PC-3 (cell line): ENCODE measurements around the gene KCTD11. TPM values are rescaled to one million over a fixed set of nuclear protein-coding genes. Genes with fewer than 3 reads are reported as not detected.

Experiments
- ATAC-seq: fragments of 200-7000 bp; cut with Tn5 transposase; 2 replicates; pipeline ENCODE4 v1.9.1; 2020; ENCODE audit warnings: mild to moderate bottlenecking, moderate library complexity
- BruUV-seq: library from RNA; stranded (reverse); fragments of 400-500 nt; replicated peaks from 2 replicates; lab custom pipeline; 2021; lab: Mats Ljungman, UMichigan
- CTCF ChIA-PET: fragments of 300-600 bp; sonication (Branson Sonifier 250); formaldehyde crosslinking; loops from one replicate; lab custom pipeline; 2022; ENCODE audit warnings: antibody characterized with exemption; lab: Charles Lee
- POLR2A ChIA-PET: fragments of 300-600 bp; sonication (Branson Sonifier 250); formaldehyde crosslinking; loops from one replicate; lab custom pipeline; 2022; ENCODE audit warnings: antibody characterized with exemption; ENCODE audit not compliant: unreplicated experiment; lab: Charles Lee
- DNase-seq: peaks from one replicate; pipeline ENCODE4 v3.0.0-alpha.2; 2015
- H2AFZ ChIP-seq: fragments of 300-600 bp; sonication (generic); 2 replicates; pipeline ENCODE4 v1.6.0; 2016; ENCODE audit warnings: antibody characterized with exemption, low read length
- H3F3A ChIP-seq: fragments of 300-600 bp; sonication (generic); one replicate; pipeline ENCODE4 v1.6.0; 2017; ENCODE audit warnings: antibody characterized with exemption, low read length, control low read depth, mild to moderate bottlenecking; ENCODE audit not compliant: unreplicated experiment
- H3K27ac ChIP-seq: fragments of 300-600 bp; sonication (generic); 2 replicates; pipeline ENCODE4 v1.5.1; 2016; ENCODE audit warnings: mild to moderate bottlenecking, low read length
- H3K27me3 ChIP-seq: fragments of 300-600 bp; sonication (generic); 2 replicates; pipeline ENCODE4 v1.6.1; 2016; ENCODE audit warnings: low read length, mixed read lengths
- H3K36me3 ChIP-seq: fragments of 300-600 bp; sonication (generic); 2 replicates; pipeline ENCODE4 v1.6.1; 2016; ENCODE audit warnings: low read depth, mixed run types, low read length, mixed read lengths
- H3K4me1 ChIP-seq: fragments of 300-600 bp; sonication (generic); 2 replicates; pipeline ENCODE4 v1.5.1; 2016; ENCODE audit warnings: low read length; ENCODE audit not compliant: insufficient read depth
- H3K4me2 ChIP-seq: fragments of 300-600 bp; sonication (generic); 2 replicates; pipeline ENCODE4 v1.6.0; 2016; ENCODE audit warnings: low read length
- H3K4me3 ChIP-seq: fragments of 300-600 bp; sonication (generic); 2 replicates; pipeline ENCODE4 v1.5.1; 2016; ENCODE audit warnings: mild to moderate bottlenecking, low read length, mixed read lengths
- H3K79me2 ChIP-seq: fragments of 300-600 bp; sonication (generic); 2 replicates; pipeline ENCODE4 v1.6.1; 2017; ENCODE audit warnings: low read length, mixed read lengths
- H3K9ac ChIP-seq: fragments of 300-600 bp; sonication (generic); 2 replicates; pipeline ENCODE4 v1.6.0; 2016; ENCODE audit warnings: mild to moderate bottlenecking, low read length
- H3K9me2 ChIP-seq: fragments of 300-600 bp; sonication (generic); replicated peaks from 2 replicates; pipeline ENCODE4 v1.6.1; 2016; ENCODE audit warnings: mixed run types, low read length, mixed read lengths
- H3K9me3 ChIP-seq: fragments of 300-600 bp; sonication (generic); 2 replicates; pipeline ENCODE4 v1.6.1; 2016; ENCODE audit warnings: low read length, mixed read lengths
- H4K20me1 ChIP-seq: fragments of 300-600 bp; sonication (generic); 2 replicates; pipeline ENCODE4 v1.6.1; 2016; ENCODE audit warnings: low read length, mixed read lengths
- CTCF ChIP-seq: fragments of 300-600 bp; sonication (generic); conservative IDR thresholded peaks from 2 replicates; pipeline ENCODE4 v1.5.1; 2017; ENCODE audit warnings: antibody characterized with exemption, low read depth, mild to moderate bottlenecking, low read length
- EZH2 ChIP-seq: fragments of 300-600 bp; sonication (generic); IDR thresholded peaks from one replicate; pipeline ENCODE4 v1.6.1; 2017; ENCODE audit warnings: antibody characterized with exemption, mild to moderate bottlenecking, low read length; ENCODE audit not compliant: unreplicated experiment
- EZH2phosphoT487 ChIP-seq: fragments of 300-600 bp; sonication (generic); IDR thresholded peaks from 2 replicates; pipeline ENCODE4 v1.6.1; 2018; ENCODE audit warnings: mild to moderate bottlenecking, antibody characterized with exemption, low read length, borderline replicate concordance
- intact Hi-C: fragments of 100-400 bp; cut with micrococcal nuclease; formaldehyde crosslinking; loops from 2 replicates; pipeline ENCODE4 v1.9.0; 2023
- total RNA-seq: library from RNA; depleted of rRNA; stranded (reverse); fragments of >200 nt; gene quantifications from 2 replicates; pipeline ENCODE4 v1.2.3, GENCODE V29; 2014

Gene KCTD11
- total RNA-seq, 1 experiment from 2014 or later = 7.0 TPM

GRCh38 chr17:7370853-7371252, 18.9 kb downstream of the KCTD11 start:
- no peaks in the 10 kb centered on the region for H3K9me3 ChIP-seq
- no peaks in the 10 kb centered on the region for H3K9me2 ChIP-seq
- H4K20me1 ChIP-seq = no peaks in the 10 kb centered on the region
- ChIA-PET CTCF (no interaction called here), POLR2A (no interaction called here)
- H3K4me3 ChIP-seq = no peak overlapping the region
- H3K79me2 ChIP-seq = no peaks in the 10 kb centered on the region
- no peak overlapping the region for H3K4me2 ChIP-seq
- H2AFZ ChIP-seq = no peak overlapping the region
- BruUV-seq = no TSS peak
- H3K9ac ChIP-seq = no peak overlapping the region
- H3K4me1 ChIP-seq = no peaks in the 10 kb centered on the region
- H3F3A ChIP-seq = no peaks in the 10 kb centered on the region
- intact Hi-C loops = no loop called here
- ATAC-seq (no peak), DNase-seq (no peak)
- H3K27ac ChIP-seq = no peak overlapping the region
- H3K27me3 ChIP-seq = no peaks in the 10 kb centered on the region
- no peaks in the 10 kb centered on the region for H3K36me3 ChIP-seq
- TF ChIP-seq EZH2phosphoT487 = no peak

GRCh38 chr17:7374353-7374752, 22.4 kb downstream of the KCTD11 start:
- no peak for DNase-seq
- no TSS peak for BruUV-seq
- ChIA-PET CTCF (no interaction called here), POLR2A (no interaction called here)
- Histone ChIP-seq H3K79me2 (no peaks in the 10 kb centered on the region), H3K27ac (no peak overlapping the region), H3K4me1 (no peaks in the 10 kb centered on the region), H3K9ac (no peak overlapping the region), H3K27me3 (no peaks in the 10 kb centered on the region), H3F3A (no peaks in the 10 kb centered on the region), H3K4me2 (no peak overlapping the region), H3K9me3 (no peaks in the 10 kb centered on the region), H3K9me2 (no peaks in the 10 kb centered on the region), H3K36me3 (no peaks in the 10 kb centered on the region), H4K20me1 (no peaks in the 10 kb centered on the region), H2AFZ (no peak overlapping the region), H3K4me3 (no peak overlapping the region)
- intact Hi-C loops = no loop called here
- TF ChIP-seq CTCF (no peak), EZH2 (no peak), EZH2phosphoT487 (no peak)
- no peak for ATAC-seq

- Histone ChIP-seq H2AFZ (no peak overlapping the region), H3K4me3 (no peak overlapping the region), H3F3A (no peaks in the 10 kb centered on the region), H3K27me3 (no peaks in the 10 kb centered on the region), H3K79me2 (peaks cover 4% of the 10 kb centered on the region; the same call in 1 of the 2 replicates), H3K9me3 (no peaks in the 10 kb centered on the region), H3K9me2 (no peaks in the 10 kb centered on the region), H3K36me3 (no peaks in the 10 kb centered on the region), H3K27ac (no peak overlapping the region), H4K20me1 (no peaks in the 10 kb centered on the region), H3K9ac (no peak overlapping the region), H3K4me2 (no peak overlapping the region), H3K4me1 (peaks cover 6% of the 10 kb centered on the region; the same call in 1 of the 2 replicates)
- intact Hi-C loops = no loop called here
- POLR2A ChIA-PET = no interaction called here
- TF ChIP-seq CTCF (no peak), EZH2phosphoT487 (no peak), EZH2 (no peak)
- no TSS peak for BruUV-seq
- DNase-seq (no peak), ATAC-seq (no peak)
- CTCF ChIA-PET = no interaction called here
Observed at GRCh38 chr17:7379134-7379533, 27.2 kb downstream of the KCTD11 start.
